HEK293 (cell line): ENCODE measurements around the gene TRIM62.

Experiments
- CTCF ChIA-PET: fragments of 350-600 bp; formaldehyde crosslinking; extraction: SDS; loops from one replicate; lab custom pipeline; 2021; ENCODE audit warnings: antibody characterized with exemption; lab: Yijun Ruan, JAX
- POLR2A ChIA-PET: fragments of 300-600 bp; formaldehyde crosslinking; extraction: SDS; loops from one replicate; lab custom pipeline; 2020; ENCODE audit warnings: antibody characterized with exemption, inconsistent platforms; lab: Yijun Ruan, JAX
- H3K27ac ChIP-seq: fragments of 200-500 bp; sonication (Bioruptor generic); 2 replicates; pipeline ENCODE4 v1.5.1; 2014; ENCODE audit warnings: low read depth, low read length, control low read depth, inconsistent platforms; ENCODE audit errors: extremely low read depth
- H3K36me3 ChIP-seq, 2 experiments: fragments of 200-500 bp in 1 of 2; sonication (Bioruptor generic) in 1 of 2; 1 replicate in 1 of 2; 2 replicates in 1 of 2; pipeline ENCODE4 v1.5.1; 2014 to 2017; ENCODE audit warnings: inconsistent platforms in 2 of 2, low read length in 2 of 2; ENCODE audit not compliant: control insufficient read depth in 2 of 2, insufficient read depth in 1 of 2
- H3K4me1 ChIP-seq: fragments of 200-500 bp; sonication (Bioruptor generic); 2 replicates; pipeline ENCODE4 v1.5.1; 2014; ENCODE audit warnings: mild to moderate bottlenecking, low read length, inconsistent platforms; ENCODE audit not compliant: control insufficient read depth, insufficient read depth
- H3K4me3 ChIP-seq: 2 replicates; pipeline ENCODE4 v1.5.1; 2011; ENCODE audit warnings: low read depth, mild to moderate bottlenecking, control low read depth, low read length, moderate library complexity
- H3K9me3 ChIP-seq: fragments of 200-500 bp; sonication (Bioruptor generic); 2 replicates; pipeline ENCODE4 v1.5.1; 2014; ENCODE audit warnings: low read depth, low read length, inconsistent platforms; ENCODE audit not compliant: control insufficient read depth, insufficient read depth
- GLIS1 ChIP-seq: fragments of 450-650 bp; formaldehyde crosslinking; IDR thresholded peaks from 2 replicates; pipeline ENCODE4 v1.5.1; 2016; ENCODE audit warnings: missing biosample characterization, missing genetic modification characterization
- HOXC10 ChIP-seq: sonication (generic); formaldehyde crosslinking; IDR thresholded peaks from 2 replicates; pipeline ENCODE4 v1.8.1; 2023; ENCODE audit warnings: mild to moderate bottlenecking, missing genetic modification reagents
- RBAK ChIP-seq: fragments of 450-650 bp; formaldehyde crosslinking; IDR thresholded peaks from 2 replicates; pipeline ENCODE4 v1.5.1; 2016; ENCODE audit warnings: missing biosample characterization, missing genetic modification characterization
- SP3 ChIP-seq: fragments of 450-650 bp; formaldehyde crosslinking; IDR thresholded peaks from 2 replicates; pipeline ENCODE4 v1.5.1; 2016; ENCODE audit warnings: missing biosample characterization, missing genetic modification characterization
- ZNF114 ChIP-seq: fragments of 450-650 bp; formaldehyde crosslinking; IDR thresholded peaks from 2 replicates; pipeline ENCODE4 v1.5.0; 2017; ENCODE audit warnings: missing biosample characterization, missing genetic modification characterization
- ZNF138 ChIP-seq: fragments of 450-650 bp; formaldehyde crosslinking; IDR thresholded peaks from 2 replicates; pipeline ENCODE4 v1.5.1; 2016; ENCODE audit warnings: missing biosample characterization, missing genetic modification characterization, borderline replicate concordance
- ZNF274 ChIP-seq, 2 experiments: fragments of 200-500 bp in 1 of 2; fragments of 450-650 bp in 1 of 2; sonication (Bioruptor generic) in 1 of 2; formaldehyde crosslinking in 1 of 2; IDR thresholded peaks; 2 replicates each; pipeline versions ENCODE4 v1.5.1 to v1.6.1; 2014 to 2016; ENCODE audit warnings: borderline replicate concordance in 1 of 2, inconsistent platforms in 1 of 2, low read length in 1 of 2, missing biosample characterization in 1 of 2, missing genetic modification characterization in 1 of 2
- ZNF658 ChIP-seq: fragments of 450-650 bp; formaldehyde crosslinking; IDR thresholded peaks from 2 replicates; pipeline ENCODE4; 2016; ENCODE audit warnings: missing biosample characterization, missing genetic modification characterization
- ZNF664 ChIP-seq: fragments of 450-650 bp; formaldehyde crosslinking; IDR thresholded peaks from 2 replicates; pipeline ENCODE4 v1.5.1; 2016; ENCODE audit warnings: missing biosample characterization, missing genetic modification characterization
- ZNF837 ChIP-seq: fragments of 450-650 bp; formaldehyde crosslinking; IDR thresholded peaks from 2 replicates; pipeline ENCODE4 v1.5.1; 2016; ENCODE audit warnings: missing biosample characterization, missing genetic modification characterization
- TF ChIP-seq, protein P1 (sequence below): fragments of 450-650 bp; formaldehyde crosslinking; IDR thresholded peaks from 2 replicates; pipeline ENCODE4 v1.5.1; 2016; ENCODE audit warnings: missing biosample characterization, missing genetic modification characterization
- TF ChIP-seq, protein P2 (sequence below): fragments of 450-650 bp; formaldehyde crosslinking; IDR thresholded peaks from 2 replicates; pipeline ENCODE4 v1.5.1; 2016; ENCODE audit warnings: missing biosample characterization, missing genetic modification characterization
- TF ChIP-seq, protein P3 (sequence below): fragments of 450-650 bp; formaldehyde crosslinking; IDR thresholded peaks from 2 replicates; pipeline ENCODE4; 2016; ENCODE audit warnings: missing biosample characterization, missing genetic modification characterization
- TF ChIP-seq, protein P4 (sequence below): fragments of 450-650 bp; formaldehyde crosslinking; IDR thresholded peaks from 2 replicates; pipeline ENCODE4 v1.5.1; 2016; ENCODE audit warnings: missing biosample characterization, missing genetic modification characterization, low read depth
- TF ChIP-seq, protein P5 (sequence below): fragments of 450-650 bp; formaldehyde crosslinking; IDR thresholded peaks from 2 replicates; pipeline ENCODE4 v1.5.1; 2017; ENCODE audit warnings: missing biosample characterization, missing genetic modification characterization

TRIM62 gene

DNA sequence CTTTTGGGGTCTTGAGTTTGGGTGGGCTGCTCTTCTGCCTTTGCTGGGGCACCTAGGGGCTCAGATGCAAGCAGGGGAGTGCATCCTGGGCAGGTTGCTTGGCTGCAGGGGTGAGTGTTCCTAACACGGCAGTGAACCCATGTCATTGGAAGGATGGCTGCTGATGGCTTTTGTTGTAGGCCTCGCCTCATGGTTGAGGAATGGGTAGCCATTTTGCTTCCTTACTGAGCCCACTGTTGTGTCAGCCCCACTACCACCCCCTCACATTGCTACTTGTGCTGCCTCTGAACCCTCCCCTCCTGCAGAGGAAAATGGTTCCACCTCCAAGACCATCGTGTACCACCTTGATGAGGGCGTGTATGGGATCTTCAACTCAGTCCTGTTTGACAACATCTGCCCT, 84.1 kb downstream of the TRIM62 start:
- TF ChIP-seq, protein P1, sequence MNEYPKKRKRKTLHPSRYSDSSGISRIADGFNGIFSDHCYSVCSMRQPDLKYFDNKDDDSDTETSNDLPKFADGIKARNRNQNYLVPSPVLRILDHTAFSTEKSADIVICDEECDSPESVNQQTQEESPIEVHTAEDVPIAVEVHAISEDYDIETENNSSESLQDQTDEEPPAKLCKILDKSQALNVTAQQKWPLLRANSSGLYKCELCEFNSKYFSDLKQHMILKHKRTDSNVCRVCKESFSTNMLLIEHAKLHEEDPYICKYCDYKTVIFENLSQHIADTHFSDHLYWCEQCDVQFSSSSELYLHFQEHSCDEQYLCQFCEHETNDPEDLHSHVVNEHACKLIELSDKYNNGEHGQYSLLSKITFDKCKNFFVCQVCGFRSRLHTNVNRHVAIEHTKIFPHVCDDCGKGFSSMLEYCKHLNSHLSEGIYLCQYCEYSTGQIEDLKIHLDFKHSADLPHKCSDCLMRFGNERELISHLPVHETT (tag by site-specific recombination), result no peak
- TF ChIP-seq, protein P2, sequence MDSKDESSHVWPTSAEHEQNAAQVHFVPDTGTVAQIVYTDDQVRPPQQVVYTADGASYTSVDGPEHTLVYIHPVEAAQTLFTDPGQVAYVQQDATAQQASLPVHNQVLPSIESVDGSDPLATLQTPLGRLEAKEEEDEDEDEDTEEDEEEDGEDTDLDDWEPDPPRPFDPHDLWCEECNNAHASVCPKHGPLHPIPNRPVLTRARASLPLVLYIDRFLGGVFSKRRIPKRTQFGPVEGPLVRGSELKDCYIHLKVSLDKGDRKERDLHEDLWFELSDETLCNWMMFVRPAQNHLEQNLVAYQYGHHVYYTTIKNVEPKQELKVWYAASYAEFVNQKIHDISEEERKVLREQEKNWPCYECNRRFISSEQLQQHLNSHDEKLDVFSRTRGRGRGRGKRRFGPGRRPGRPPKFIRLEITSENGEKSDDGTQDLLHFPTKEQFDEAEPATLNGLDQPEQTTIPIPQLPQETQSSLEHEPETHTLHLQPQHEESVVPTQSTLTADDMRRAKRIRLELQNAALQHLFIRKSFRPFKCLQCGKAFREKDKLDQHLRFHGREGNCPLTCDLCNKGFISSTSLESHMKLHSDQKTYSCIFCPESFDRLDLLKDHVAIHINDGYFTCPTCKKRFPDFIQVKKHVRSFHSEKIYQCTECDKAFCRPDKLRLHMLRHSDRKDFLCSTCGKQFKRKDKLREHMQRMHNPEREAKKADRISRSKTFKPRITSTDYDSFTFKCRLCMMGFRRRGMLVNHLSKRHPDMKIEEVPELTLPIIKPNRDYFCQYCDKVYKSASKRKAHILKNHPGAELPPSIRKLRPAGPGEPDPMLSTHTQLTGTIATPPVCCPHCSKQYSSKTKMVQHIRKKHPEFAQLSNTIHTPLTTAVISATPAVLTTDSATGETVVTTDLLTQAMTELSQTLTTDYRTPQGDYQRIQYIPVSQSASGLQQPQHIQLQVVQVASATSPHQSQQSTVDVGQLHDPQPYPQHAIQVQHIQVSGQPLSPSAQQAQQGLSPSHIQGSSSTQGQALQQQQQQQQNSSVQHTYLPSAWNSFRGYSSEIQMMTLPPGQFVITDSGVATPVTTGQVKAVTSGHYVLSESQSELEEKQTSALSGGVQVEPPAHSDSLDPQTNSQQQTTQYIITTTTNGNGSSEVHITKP (tag by site-specific recombination), result peak; percentile 66
- TF ChIP-seq, all 188 proteins: peak for 1
- no peak overlapping the region for H3K27ac ChIP-seq
- ChIA-PET POLR2A (no interaction called here), CTCF (interaction anchor here (0.6 kb wide), 1 partner anchor 166 kb away, joined by 3 read pairs; no protein-coding TSS in a partner anchor)
- no peak overlapping the region for H3K4me3 ChIP-seq
- H3K9me3 ChIP-seq, result no peaks in the 10 kb centered on the region
- H3K36me3 ChIP-seq, result peaks cover 0 to 40% of the 10 kb centered on the region in 2 experiments; a peak in 1 of 3 replicates
- H3K4me1 ChIP-seq, result no peaks in the 10 kb centered on the region

DNA sequence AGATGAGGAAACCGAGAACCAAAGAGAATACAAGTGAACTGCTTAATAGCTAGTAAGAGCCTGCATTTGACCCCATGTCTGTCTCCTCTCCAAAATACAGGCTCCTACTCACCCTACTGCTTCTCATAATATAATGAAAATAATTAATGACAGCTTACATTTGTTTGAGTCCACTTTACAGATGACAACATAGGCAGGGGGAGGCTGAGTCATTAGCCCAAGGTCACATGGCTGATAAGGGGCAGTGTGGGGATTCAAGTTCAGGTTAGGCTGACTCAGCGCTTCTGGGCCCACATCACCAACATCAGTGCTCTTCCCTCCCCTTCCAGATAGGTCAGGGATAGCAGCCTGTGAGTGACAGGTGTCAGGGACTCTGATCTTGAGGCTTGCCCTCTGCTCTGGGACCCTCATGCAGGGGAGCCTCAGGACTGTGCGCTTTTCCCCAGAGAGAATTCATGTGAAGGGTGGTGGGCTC, 84.7 kb downstream of the TRIM62 start:
- TF ChIP-seq HOXC10 (CRISPR knock-in tag) (no peak), ZNF658 (tag by site-specific recombination) (no peak), ZNF114 (tag by site-specific recombination) (no peak), ZNF837 (tag by site-specific recombination) (no peak), RBAK (no peak), ZNF138 (tag by site-specific recombination) (no peak), ZNF274 (IDR thresholded peaks at IDR 0.05; ENCODE audit: low read length) (no peak), ZNF274 (tag by site-specific recombination; IDR thresholded peaks at IDR 0.05; ENCODE audit: borderline replicate concordance) (no peak), GLIS1 (no peak), SP3 (tag by site-specific recombination) (no peak), ZNF664 (no peak)
- TF ChIP-seq, protein P3, sequence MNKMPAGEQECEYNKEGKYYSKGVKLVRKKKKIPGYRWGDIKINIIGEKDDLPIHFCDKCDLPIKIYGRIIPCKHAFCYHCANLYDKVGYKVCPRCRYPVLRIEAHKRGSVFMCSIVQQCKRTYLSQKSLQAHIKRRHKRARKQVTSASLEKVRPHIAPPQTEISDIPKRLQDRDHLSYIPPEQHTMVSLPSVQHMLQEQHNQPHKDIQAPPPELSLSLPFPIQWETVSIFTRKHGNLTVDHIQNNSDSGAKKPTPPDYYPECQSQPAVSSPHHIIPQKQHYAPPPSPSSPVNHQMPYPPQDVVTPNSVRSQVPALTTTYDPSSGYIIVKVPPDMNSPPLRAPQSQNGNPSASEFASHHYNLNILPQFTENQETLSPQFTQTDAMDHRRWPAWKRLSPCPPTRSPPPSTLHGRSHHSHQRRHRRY (tag by site-specific recombination), result no peak
- TF ChIP-seq, protein P4, sequence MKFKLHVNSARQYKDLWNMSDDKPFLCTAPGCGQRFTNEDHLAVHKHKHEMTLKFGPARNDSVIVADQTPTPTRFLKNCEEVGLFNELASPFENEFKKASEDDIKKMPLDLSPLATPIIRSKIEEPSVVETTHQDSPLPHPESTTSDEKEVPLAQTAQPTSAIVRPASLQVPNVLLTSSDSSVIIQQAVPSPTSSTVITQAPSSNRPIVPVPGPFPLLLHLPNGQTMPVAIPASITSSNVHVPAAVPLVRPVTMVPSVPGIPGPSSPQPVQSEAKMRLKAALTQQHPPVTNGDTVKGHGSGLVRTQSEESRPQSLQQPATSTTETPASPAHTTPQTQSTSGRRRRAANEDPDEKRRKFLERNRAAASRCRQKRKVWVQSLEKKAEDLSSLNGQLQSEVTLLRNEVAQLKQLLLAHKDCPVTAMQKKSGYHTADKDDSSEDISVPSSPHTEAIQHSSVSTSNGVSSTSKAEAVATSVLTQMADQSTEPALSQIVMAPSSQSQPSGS (tag by site-specific recombination), result no peak
- TF ChIP-seq, protein P5, sequence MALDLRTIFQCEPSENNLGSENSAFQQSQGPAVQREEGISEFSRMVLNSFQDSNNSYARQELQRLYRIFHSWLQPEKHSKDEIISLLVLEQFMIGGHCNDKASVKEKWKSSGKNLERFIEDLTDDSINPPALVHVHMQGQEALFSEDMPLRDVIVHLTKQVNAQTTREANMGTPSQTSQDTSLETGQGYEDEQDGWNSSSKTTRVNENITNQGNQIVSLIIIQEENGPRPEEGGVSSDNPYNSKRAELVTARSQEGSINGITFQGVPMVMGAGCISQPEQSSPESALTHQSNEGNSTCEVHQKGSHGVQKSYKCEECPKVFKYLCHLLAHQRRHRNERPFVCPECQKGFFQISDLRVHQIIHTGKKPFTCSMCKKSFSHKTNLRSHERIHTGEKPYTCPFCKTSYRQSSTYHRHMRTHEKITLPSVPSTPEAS, result no peak
- POLR2A ChIA-PET, result no interaction called here
- H3K9me3 ChIP-seq, result no peaks in the 10 kb centered on the region
- H3K36me3 ChIP-seq, result peaks cover 0 to 34% of the 10 kb centered on the region in 2 experiments; a peak in 1 of 3 replicates
- no peaks in the 10 kb centered on the region for H3K4me1 ChIP-seq
- CTCF ChIA-PET, result interaction anchor here (1.6 to 3.5 kb wide), 4 partner anchors 19 to 516 kb away, joined by 3 to 16 read pairs (median 13); partner anchors contain the start of gene ZSCAN20
- no peak overlapping the region for H3K4me3 ChIP-seq
- no peak overlapping the region for H3K27ac ChIP-seq
